Progenitor cell of endocrine pancreas (in vitro differentiated cells): ENCODE data around the gene ZSWIM8. TPM values are rescaled to one million over a fixed set of nuclear protein-coding genes. Genes with fewer than 3 reads are reported as not detected.

Experiments used
- DNase-seq: peaks from one replicate; pipeline ENCODE4 v3.0.0; 2021; ENCODE audit warnings: low spot score; ENCODE audit not compliant: unreplicated experiment
- H3K27ac Mint-ChIP-seq: 2 replicates; pipeline ENCODE4 v1.8.0; 2021; ENCODE audit warnings: mild to moderate bottlenecking, moderate library complexity, mixed read lengths
- H3K27me3 Mint-ChIP-seq: 2 replicates; pipeline ENCODE4 v1.8.0; 2021; ENCODE audit warnings: mixed read lengths
- H3K36me3 Mint-ChIP-seq: 2 replicates; pipeline ENCODE4 v1.8.0; 2022; ENCODE audit warnings: mixed read lengths; ENCODE audit not compliant: insufficient read depth
- H3K4me1 Mint-ChIP-seq: 2 replicates; pipeline ENCODE4 v1.8.0; 2021; ENCODE audit warnings: low read depth, mixed read lengths
- H3K4me3 Mint-ChIP-seq: 2 replicates; pipeline ENCODE4 v1.8.0; 2021; ENCODE audit warnings: low read depth, mild to moderate bottlenecking, moderate library complexity, mixed read lengths
- H3K9me3 Mint-ChIP-seq: 2 replicates; pipeline ENCODE4 v1.8.0; 2021; ENCODE audit warnings: low read depth, mixed read lengths
- CTCF ChIP-seq: fragments of 200-600 bp; sonication (generic); IDR thresholded peaks from one replicate; pipeline ENCODE4 v1.5.0; 2021; ENCODE audit warnings: antibody characterized with exemption, mild to moderate bottlenecking; ENCODE audit not compliant: unreplicated experiment
- total RNA-seq: library from RNA; stranded (reverse); gene quantifications from 2 replicates; pipeline ENCODE4 v1.2.1, GENCODE V29; 2021

Gene ZSWIM8
- total RNA-seq, 1 donor from 2014 or later = 144 TPM

DNA sequence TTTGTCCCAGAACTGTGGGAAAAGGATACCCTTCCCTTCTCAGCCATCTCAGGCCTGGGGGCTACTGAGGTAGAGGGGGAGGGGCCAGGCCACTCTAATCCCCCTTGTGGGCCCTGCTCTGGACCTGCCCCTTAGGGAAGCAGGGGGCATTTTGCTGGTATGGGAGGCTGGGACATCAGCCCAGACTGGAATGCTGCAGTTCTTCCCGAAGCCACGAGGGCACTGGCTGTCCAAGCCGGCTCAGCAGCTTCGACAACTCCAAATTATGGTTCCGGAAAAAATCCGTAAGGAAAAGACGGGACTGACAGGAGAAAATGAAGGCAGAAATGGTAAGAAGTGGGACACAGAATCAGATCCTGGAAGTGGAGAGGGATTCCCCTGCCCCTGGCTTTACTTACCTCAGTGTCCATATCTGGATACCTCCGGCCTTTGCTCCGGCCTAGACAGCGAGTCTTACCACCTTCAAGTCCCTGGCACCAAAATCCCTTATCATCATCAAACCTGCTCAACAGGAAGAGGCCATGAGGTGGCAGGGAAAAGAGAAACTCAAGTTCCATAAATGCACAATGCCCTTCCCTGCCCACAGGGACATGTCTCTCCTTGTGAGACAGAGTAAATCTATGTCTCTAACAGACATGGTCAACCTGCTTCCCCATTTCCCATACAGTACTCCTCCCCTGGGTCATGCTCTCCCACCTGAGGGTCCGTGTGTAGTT is 17.0 kb downstream of the ZSWIM8 start:
- H3K4me3 Mint-ChIP-seq = no peak overlapping the region
- H3K9me3 Mint-ChIP-seq = no peaks in the 10 kb centered on the region
- H3K27ac Mint-ChIP-seq = no peak overlapping the region
- TF ChIP-seq CTCF = no peak
- H3K27me3 Mint-ChIP-seq = no peaks in the 10 kb centered on the region
- no peak for DNase-seq
- H3K36me3 Mint-ChIP-seq = peaks cover 16% of the 10 kb centered on the region
- no peaks in the 10 kb centered on the region for H3K4me1 Mint-ChIP-seq

DNA sequence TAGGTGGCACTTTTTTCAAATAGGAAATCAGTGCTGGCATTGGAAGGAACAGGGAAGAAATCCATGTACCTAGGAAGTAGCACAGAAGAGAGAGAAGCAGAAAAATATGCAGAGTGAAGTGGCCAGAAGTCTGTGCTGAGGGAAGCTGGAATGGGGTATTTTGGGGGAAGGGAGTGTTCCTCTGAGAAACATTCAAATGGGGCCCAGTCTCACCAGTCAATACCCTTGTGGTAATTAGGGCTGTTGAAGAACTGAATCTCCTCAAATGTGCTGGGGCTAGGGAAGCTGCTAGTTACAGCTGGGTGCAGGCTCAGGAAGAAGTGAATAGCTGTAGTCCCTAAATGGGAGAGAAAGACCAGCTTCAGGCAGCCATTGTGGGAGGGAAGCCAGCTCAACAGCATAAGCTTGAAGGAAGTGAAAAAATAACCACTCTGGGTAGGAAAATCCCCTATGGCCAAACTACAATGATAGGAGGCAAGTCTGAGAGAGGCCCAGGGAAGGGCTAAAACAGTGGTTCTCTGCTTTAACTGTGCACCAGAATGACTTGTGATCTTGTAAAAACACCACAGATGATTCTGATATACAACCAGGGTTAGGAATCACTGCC is 18.4 kb downstream of the ZSWIM8 start:
- TF ChIP-seq CTCF = no peak
- H3K27ac Mint-ChIP-seq = no peak overlapping the region

GRCh38 chr10:73806176-73806950 is 21.0 kb downstream of the ZSWIM8 start:
- peaks cover 4% of the 10 kb centered on the region for H3K4me1 Mint-ChIP-seq
- H3K27me3 Mint-ChIP-seq = no peaks in the 10 kb centered on the region
- DNase-seq = no peak
- H3K9me3 Mint-ChIP-seq = no peaks in the 10 kb centered on the region
- no peak for TF ChIP-seq CTCF
- peaks cover 18% of the 10 kb centered on the region for H3K36me3 Mint-ChIP-seq
- no peak overlapping the region for H3K27ac Mint-ChIP-seq
- no peak overlapping the region for H3K4me3 Mint-ChIP-seq

More for the DNA sequence above, 18.4 kb downstream of the ZSWIM8 start:
- Mint-ChIP-seq H3K4me3 (no peak overlapping the region), H3K4me1 (no peaks in the 10 kb centered on the region), H3K9me3 (no peaks in the 10 kb centered on the region), H3K27me3 (no peaks in the 10 kb centered on the region), H3K36me3 (peaks cover 14% of the 10 kb centered on the region)
- DNase-seq = no peak

- Mint-ChIP-seq H3K4me3 (no peak overlapping the region), H3K27ac (no peak overlapping the region), H3K9me3 (no peaks in the 10 kb centered on the region), H3K27me3 (no peaks in the 10 kb centered on the region), H3K4me1 (peaks cover 4% of the 10 kb centered on the region), H3K36me3 (peaks cover 18% of the 10 kb centered on the region)
- no peak for DNase-seq
- TF ChIP-seq CTCF = no peak
Observed at GRCh38 chr10:73807471-73807870, 22.1 kb downstream of the ZSWIM8 start.

GRCh38 chr10:73808021-73808815 is 22.8 kb downstream of the ZSWIM8 start:
- Mint-ChIP-seq H3K27me3 (no peaks in the 10 kb centered on the region), H3K27ac (no peak overlapping the region), H3K4me1 (peaks cover 4% of the 10 kb centered on the region), H3K4me3 (no peak overlapping the region), H3K36me3 (peaks cover 18% of the 10 kb centered on the region), H3K9me3 (no peaks in the 10 kb centered on the region)
- TF ChIP-seq CTCF = no peak
- no peak for DNase-seq
